Breast epithelium (tissue), 4 donors: Measurements from ENCODE around the gene HS3ST1. TPM values are rescaled to one million over a fixed set of nuclear protein-coding genes. Genes with fewer than 3 reads are reported as not detected.

Experiments used
- DNase-seq, 2 donors: peaks; one replicate each; pipeline ENCODE4 v3.0.0-alpha.2; 2019; ENCODE audit warnings: low spot score in 2 of 2
- H3K27ac ChIP-seq, 2 donors: fragments of 200-600 bp; sonication (generic) in 1 of 2; one replicate each; pipeline ENCODE4 v1.5.1; 2016 to 2019; ENCODE audit warnings: mild to moderate bottlenecking in 1 of 2
- H3K27me3 ChIP-seq, 2 donors: fragments of 200-600 bp; sonication (generic) in 1 of 2; one replicate each; pipeline versions ENCODE4 v1.5.1 to v1.6.0; 2017 to 2019; ENCODE audit warnings: control low read depth in 1 of 2, mild to moderate bottlenecking in 1 of 2
- H3K36me3 ChIP-seq: fragments of 200-600 bp; one replicate; pipeline ENCODE4 v1.5.1; 2019
- H3K4me1 ChIP-seq, 2 donors: fragments of 200-600 bp; sonication (generic); one replicate each; pipeline ENCODE4 v1.5.1; 2016 to 2019; ENCODE audit warnings: control low read depth in 1 of 2
- H3K4me3 ChIP-seq, 3 donors: fragments of 200-600 bp; sonication (generic); 1 replicate in 2 of 3; 2 replicates in 1 of 3; pipeline ENCODE4 v1.5.1; 2016 to 2019; ENCODE audit warnings: mild to moderate bottlenecking in 3 of 3, moderate library complexity in 2 of 3
- H3K9me3 ChIP-seq, 2 donors: fragments of 200-600 bp; sonication (generic) in 1 of 2; one replicate each; pipeline ENCODE4 v1.5.1; 2016 to 2019; ENCODE audit warnings: control low read depth in 1 of 2
- POLR2A ChIP-seq: fragments of 450-650 bp; IDR thresholded peaks from one replicate; pipeline ENCODE4 v1.6.1; 2016; ENCODE audit warnings: antibody characterized with exemption, mild to moderate bottlenecking, moderate library complexity
- POLR2AphosphoS5 ChIP-seq, 3 donors: sonication (generic); formaldehyde crosslinking; IDR thresholded peaks; one replicate each; pipeline ENCODE4 v1.6.1; 2017; ENCODE audit warnings: antibody characterized with exemption in 3 of 3
- intact Hi-C: fragments of 100-400 bp; cut with DNase I; formaldehyde crosslinking; loops from one replicate; pipeline ENCODE4 v1.15.1; 2023; ENCODE audit warnings: low total_unique reads
- total RNA-seq, 3 donors: library from RNA; depleted of rRNA; stranded (reverse); fragments of >200 nt; gene quantifications; one replicate each; pipeline ENCODE4 v1.1.0, GENCODE V29; 2016
- TF ChIP-seq, protein P1 (sequence below), 3 donors: fragments of 450-650 bp; IDR thresholded peaks; one replicate each; pipeline ENCODE4 v1.5.1; 2016 to 2017; ENCODE audit warnings: antibody characterized with exemption in 3 of 3, mild to moderate bottlenecking in 3 of 3, moderate library complexity in 3 of 3

The HS3ST1 gene
- total RNA-seq, 3 donors from 2014 or later = 1.6 to 3.8 (median 3.6) TPM

DNA sequence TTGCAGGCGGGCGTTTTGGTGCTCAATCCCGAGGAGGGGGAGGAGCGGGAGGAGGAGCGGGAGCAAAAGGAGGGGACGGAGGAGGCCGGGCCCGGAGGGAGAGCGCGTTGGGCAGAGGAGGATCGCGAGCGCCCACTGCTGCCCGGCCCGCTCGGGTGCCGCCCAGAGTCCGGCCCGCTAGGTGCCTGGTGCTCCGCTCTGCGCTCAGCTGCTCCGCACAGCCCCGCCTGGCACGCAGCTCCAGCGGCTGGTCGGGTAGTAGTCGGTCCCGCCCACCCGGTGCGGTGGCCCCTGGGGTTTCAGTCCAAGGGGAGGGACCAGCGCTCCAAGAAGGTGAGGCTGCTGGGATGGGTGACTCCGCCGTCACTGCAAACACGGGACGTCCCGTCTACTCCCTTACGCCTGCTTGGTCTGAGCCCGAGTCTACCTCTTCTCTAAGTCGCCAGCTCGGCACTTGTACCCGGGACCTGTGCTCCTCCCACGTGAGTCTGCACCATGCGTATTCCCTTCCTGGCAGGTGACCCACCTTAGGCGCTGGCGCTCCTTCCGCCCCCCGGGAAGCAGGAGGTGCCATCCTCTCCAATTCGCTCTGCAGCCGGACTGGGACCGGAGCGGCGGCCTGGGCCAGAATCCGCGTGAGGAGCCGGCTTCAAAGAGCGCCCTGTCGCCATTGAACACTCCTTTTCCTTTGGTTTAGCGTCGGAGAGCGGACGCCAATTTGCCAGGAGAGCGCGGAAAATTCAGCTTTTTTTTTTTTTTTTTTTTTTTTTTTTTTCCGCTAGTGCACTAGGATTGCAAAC, 405 bp upstream of the HS3ST1 start:
- no peaks in the 10 kb centered on the region for H3K36me3 ChIP-seq
- no peaks in the 10 kb centered on the region for H3K4me1 ChIP-seq
- H3K4me3 ChIP-seq = peak overlapping the region; percentile 64 to 88 (median 76)
- no peaks in the 10 kb centered on the region for H3K9me3 ChIP-seq
- peak; percentile 70 to 73 for DNase-seq
- H3K27me3 ChIP-seq = no peaks in the 10 kb centered on the region
- TF ChIP-seq POLR2A (no peak), POLR2AphosphoS5 (IDR thresholded peaks at IDR 0.05) (no peak)
- TF ChIP-seq, protein P1, sequence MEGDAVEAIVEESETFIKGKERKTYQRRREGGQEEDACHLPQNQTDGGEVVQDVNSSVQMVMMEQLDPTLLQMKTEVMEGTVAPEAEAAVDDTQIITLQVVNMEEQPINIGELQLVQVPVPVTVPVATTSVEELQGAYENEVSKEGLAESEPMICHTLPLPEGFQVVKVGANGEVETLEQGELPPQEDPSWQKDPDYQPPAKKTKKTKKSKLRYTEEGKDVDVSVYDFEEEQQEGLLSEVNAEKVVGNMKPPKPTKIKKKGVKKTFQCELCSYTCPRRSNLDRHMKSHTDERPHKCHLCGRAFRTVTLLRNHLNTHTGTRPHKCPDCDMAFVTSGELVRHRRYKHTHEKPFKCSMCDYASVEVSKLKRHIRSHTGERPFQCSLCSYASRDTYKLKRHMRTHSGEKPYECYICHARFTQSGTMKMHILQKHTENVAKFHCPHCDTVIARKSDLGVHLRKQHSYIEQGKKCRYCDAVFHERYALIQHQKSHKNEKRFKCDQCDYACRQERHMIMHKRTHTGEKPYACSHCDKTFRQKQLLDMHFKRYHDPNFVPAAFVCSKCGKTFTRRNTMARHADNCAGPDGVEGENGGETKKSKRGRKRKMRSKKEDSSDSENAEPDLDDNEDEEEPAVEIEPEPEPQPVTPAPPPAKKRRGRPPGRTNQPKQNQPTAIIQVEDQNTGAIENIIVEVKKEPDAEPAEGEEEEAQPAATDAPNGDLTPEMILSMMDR (IDR thresholded peaks at IDR 0.05) = peak in 2 of 3 donors; percentile 48 to 53
- peak overlapping the region; percentile 63 to 80 for H3K27ac ChIP-seq
- intact Hi-C loops = no loop called here

- Histone ChIP-seq H3K27me3 (no peaks in the 10 kb centered on the region), H3K9me3 (no peaks in the 10 kb centered on the region), H3K4me3 (peak overlapping the region; percentile 64 to 88 (median 76)), H3K4me1 (no peaks in the 10 kb centered on the region), H3K27ac (peak overlapping the region in 1 of 2 donors; percentile 21), H3K36me3 (no peaks in the 10 kb centered on the region)
- TF ChIP-seq, protein P1 (IDR thresholded peaks at IDR 0.05) = no peak
- TF ChIP-seq POLR2AphosphoS5 (IDR thresholded peaks at IDR 0.05) (no peak), POLR2A (no peak)
- intact Hi-C loops = no loop called here
- DNase-seq = no peak
These were observed 1.3 kb downstream of the HS3ST1 start for GRCh38 chr4:11427121-11427996.

- Histone ChIP-seq H3K27ac (no peak overlapping the region), H3K27me3 (no peaks in the 10 kb centered on the region), H3K36me3 (no peaks in the 10 kb centered on the region), H3K4me1 (no peaks in the 10 kb centered on the region), H3K9me3 (no peaks in the 10 kb centered on the region), H3K4me3 (peak overlapping the region; percentile 64 to 88 (median 76))
- intact Hi-C loops = no loop called here
- TF ChIP-seq, protein P1 (IDR thresholded peaks at IDR 0.05) = no peak
- TF ChIP-seq POLR2A (no peak), POLR2AphosphoS5 (IDR thresholded peaks at IDR 0.05) (no peak)
- no peak for DNase-seq
These were observed 2.0 kb downstream of the HS3ST1 start for GRCh38 chr4:11426731-11427120.

GRCh38 chr4:11426003-11426402, 2.7 kb downstream of the HS3ST1 start:
- Histone ChIP-seq H3K27me3 (no peaks in the 10 kb centered on the region), H3K9me3 (no peaks in the 10 kb centered on the region), H3K36me3 (no peaks in the 10 kb centered on the region), H3K4me3 (peak overlapping the region in 2 of 3 donors; percentile 22 to 76), H3K4me1 (no peaks in the 10 kb centered on the region), H3K27ac (peak overlapping the region in 1 of 2 donors; percentile 10)
- no peak for DNase-seq
- intact Hi-C loops = no loop called here
- TF ChIP-seq, protein P1 (IDR thresholded peaks at IDR 0.05) = no peak
- TF ChIP-seq POLR2A (no peak), POLR2AphosphoS5 (IDR thresholded peaks at IDR 0.05) (no peak)

DNA sequence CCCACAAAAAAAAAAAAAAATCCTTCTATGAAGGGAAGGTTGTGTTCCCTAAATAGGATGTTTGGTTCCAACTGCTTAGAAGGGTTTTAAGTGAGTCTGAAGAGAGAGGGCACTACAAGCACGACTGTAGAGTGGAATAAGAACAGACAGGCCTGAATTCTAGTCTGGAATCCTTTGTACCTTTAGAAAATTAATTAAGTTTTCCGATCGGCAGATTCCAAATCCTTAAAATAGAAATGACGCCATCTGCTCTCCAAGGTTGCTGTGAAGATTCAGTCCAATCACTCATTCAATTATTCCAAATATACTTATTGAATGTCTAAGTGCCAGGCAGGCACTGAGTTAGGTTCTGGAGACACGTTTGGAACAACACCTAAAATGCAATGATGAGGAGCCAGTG, 3.8 kb downstream of the HS3ST1 start:
- Histone ChIP-seq H3K4me3 (no peak overlapping the region), H3K4me1 (no peaks in the 10 kb centered on the region), H3K9me3 (no peaks in the 10 kb centered on the region), H3K27me3 (no peaks in the 10 kb centered on the region), H3K27ac (peak overlapping the region in 1 of 2 donors; percentile 48), H3K36me3 (no peaks in the 10 kb centered on the region)
- intact Hi-C loops = no loop called here
- TF ChIP-seq POLR2AphosphoS5 (IDR thresholded peaks at IDR 0.05) = no peak
- TF ChIP-seq, protein P1 (IDR thresholded peaks at IDR 0.05) = no peak
- TF ChIP-seq POLR2A = no peak
- DNase-seq = no peak
